Upper lobe of left lung (tissue), 4 donors: ENCODE data around the gene HPD.
"Not testable (repeated sequence)": the region's sequence is repeated elsewhere in the genome, so short reads cannot be mapped to it uniquely, and the experiment has no call there.

Source experiments
- EP300 ChIP-seq, 4 donors: sonication (generic); formaldehyde crosslinking; IDR thresholded peaks; one replicate each; pipeline ENCODE4 v1.5.1; 2017; ENCODE audit warnings: antibody characterized with exemption in 4 of 4, control low read depth in 2 of 4
- POLR2A ChIP-seq, 4 donors: fragments of 450-650 bp; IDR thresholded peaks; one replicate each; pipeline ENCODE4 v1.5.1; 2016 to 2017; ENCODE audit warnings: antibody characterized with exemption in 4 of 4, mild to moderate bottlenecking in 2 of 4
- POLR2AphosphoS5 ChIP-seq, 2 donors: sonication (generic); formaldehyde crosslinking; IDR thresholded peaks; one replicate each; pipeline ENCODE4 v1.5.1; 2017; ENCODE audit warnings: antibody characterized with exemption in 2 of 2
- TF ChIP-seq, protein P1 (sequence below), 6 experiments: fragments of 450-650 bp in 4 of 6; fragments of 200-600 bp in 2 of 6; sonication (generic) in 2 of 6; IDR thresholded peaks; one replicate each; pipeline ENCODE4 v1.5.1; 2016 to 2019; ENCODE audit warnings: antibody characterized with exemption in 6 of 6

DNA sequence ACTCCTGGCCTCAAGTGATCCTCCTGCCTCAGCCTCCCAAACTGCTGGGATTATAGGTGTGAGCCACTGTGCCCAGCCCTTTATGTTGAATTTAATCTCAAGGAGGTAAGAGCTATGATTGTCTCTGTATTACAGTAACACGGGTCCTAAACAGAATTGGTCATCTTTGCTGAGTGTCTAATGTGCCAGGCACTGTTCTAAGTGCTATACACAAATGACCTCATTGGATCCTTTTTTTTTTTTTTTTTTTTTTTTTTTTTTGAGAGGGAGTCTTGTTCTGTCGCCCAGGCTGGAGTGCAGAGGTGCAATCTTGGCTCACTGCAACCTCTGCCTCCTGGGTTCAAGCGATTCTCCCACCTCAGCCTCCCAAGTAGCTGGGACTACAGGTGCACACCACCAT, 6.3 kb downstream of the HPD start:
- TF ChIP-seq, protein P1, sequence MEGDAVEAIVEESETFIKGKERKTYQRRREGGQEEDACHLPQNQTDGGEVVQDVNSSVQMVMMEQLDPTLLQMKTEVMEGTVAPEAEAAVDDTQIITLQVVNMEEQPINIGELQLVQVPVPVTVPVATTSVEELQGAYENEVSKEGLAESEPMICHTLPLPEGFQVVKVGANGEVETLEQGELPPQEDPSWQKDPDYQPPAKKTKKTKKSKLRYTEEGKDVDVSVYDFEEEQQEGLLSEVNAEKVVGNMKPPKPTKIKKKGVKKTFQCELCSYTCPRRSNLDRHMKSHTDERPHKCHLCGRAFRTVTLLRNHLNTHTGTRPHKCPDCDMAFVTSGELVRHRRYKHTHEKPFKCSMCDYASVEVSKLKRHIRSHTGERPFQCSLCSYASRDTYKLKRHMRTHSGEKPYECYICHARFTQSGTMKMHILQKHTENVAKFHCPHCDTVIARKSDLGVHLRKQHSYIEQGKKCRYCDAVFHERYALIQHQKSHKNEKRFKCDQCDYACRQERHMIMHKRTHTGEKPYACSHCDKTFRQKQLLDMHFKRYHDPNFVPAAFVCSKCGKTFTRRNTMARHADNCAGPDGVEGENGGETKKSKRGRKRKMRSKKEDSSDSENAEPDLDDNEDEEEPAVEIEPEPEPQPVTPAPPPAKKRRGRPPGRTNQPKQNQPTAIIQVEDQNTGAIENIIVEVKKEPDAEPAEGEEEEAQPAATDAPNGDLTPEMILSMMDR (IDR thresholded peaks at IDR 0.05), result not testable (repeated sequence)
- not testable (repeated sequence) for TF ChIP-seq POLR2A, EP300, POLR2AphosphoS5 (IDR thresholded peaks at IDR 0.05)
